Hepatocyte (in vitro differentiated cells): Measurements from ENCODE around the gene OLIG2.

Source experiments
- CTCF ChIP-seq: fragments of 200-600 bp; sonication (generic); IDR thresholded peaks from 2 replicates; pipeline ENCODE4 v1.5.1; 2016; ENCODE audit warnings: antibody characterized with exemption, mild to moderate bottlenecking; ENCODE audit not compliant: poor library complexity
- EZH2 ChIP-seq: fragments of 200-600 bp; sonication (generic); IDR thresholded peaks from 2 replicates; pipeline ENCODE4 v1.6.1; 2016; ENCODE audit warnings: antibody characterized with exemption, mild to moderate bottlenecking, borderline replicate concordance

DNA sequence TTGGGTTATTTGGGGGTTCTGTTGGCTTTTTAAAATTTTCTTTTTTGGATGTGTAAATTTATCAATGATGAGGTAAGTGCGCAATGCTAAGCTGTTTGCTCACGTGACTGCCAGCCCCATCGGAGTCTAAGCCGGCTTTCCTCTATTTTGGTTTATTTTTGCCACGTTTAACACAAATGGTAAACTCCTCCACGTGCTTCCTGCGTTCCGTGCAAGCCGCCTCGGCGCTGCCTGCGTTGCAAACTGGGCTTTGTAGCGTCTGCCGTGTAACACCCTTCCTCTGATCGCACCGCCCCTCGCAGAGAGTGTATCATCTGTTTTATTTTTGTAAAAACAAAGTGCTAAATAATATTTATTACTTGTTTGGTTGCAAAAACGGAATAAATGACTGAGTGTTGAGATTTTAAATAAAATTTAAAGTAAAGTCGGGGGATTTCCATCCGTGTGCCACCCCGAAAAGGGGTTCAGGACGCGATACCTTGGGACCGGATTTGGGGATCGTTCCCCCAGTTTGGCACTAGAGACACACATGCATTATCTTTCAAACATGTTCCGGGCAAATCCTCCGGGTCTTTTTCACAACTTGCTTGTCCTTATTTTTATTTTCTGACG, 3.1 kb downstream of the OLIG2 start:
- TF ChIP-seq CTCF, result no peak
- peak; percentile 99 for TF ChIP-seq EZH2
